GM12864 (cell line): ENCODE data around the gene LCN12.

Experiments used
- DNase-seq: peaks from one replicate; pipeline ENCODE4 v3.0.0-alpha.2; 2011; ENCODE audit warnings: low read depth
- H3K4me3 ChIP-seq: 2 replicates; pipeline ENCODE4 v1.5.1; 2011; ENCODE audit warnings: mild to moderate bottlenecking, low read depth, low read length, control low read depth
- TF ChIP-seq, protein P1 (sequence below): IDR thresholded peaks from 2 replicates; pipeline ENCODE4 v1.5.1; 2011; ENCODE audit warnings: low read depth, mild to moderate bottlenecking, moderate library complexity, low read length, control low read depth, inconsistent platforms; ENCODE audit errors: missing control alignments

The LCN12 gene

GRCh38 chr9:136936645-136937170 lies 15.4 kb upstream of the LCN12 start:
- TF ChIP-seq, protein P1, sequence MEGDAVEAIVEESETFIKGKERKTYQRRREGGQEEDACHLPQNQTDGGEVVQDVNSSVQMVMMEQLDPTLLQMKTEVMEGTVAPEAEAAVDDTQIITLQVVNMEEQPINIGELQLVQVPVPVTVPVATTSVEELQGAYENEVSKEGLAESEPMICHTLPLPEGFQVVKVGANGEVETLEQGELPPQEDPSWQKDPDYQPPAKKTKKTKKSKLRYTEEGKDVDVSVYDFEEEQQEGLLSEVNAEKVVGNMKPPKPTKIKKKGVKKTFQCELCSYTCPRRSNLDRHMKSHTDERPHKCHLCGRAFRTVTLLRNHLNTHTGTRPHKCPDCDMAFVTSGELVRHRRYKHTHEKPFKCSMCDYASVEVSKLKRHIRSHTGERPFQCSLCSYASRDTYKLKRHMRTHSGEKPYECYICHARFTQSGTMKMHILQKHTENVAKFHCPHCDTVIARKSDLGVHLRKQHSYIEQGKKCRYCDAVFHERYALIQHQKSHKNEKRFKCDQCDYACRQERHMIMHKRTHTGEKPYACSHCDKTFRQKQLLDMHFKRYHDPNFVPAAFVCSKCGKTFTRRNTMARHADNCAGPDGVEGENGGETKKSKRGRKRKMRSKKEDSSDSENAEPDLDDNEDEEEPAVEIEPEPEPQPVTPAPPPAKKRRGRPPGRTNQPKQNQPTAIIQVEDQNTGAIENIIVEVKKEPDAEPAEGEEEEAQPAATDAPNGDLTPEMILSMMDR, result no peak

DNA sequence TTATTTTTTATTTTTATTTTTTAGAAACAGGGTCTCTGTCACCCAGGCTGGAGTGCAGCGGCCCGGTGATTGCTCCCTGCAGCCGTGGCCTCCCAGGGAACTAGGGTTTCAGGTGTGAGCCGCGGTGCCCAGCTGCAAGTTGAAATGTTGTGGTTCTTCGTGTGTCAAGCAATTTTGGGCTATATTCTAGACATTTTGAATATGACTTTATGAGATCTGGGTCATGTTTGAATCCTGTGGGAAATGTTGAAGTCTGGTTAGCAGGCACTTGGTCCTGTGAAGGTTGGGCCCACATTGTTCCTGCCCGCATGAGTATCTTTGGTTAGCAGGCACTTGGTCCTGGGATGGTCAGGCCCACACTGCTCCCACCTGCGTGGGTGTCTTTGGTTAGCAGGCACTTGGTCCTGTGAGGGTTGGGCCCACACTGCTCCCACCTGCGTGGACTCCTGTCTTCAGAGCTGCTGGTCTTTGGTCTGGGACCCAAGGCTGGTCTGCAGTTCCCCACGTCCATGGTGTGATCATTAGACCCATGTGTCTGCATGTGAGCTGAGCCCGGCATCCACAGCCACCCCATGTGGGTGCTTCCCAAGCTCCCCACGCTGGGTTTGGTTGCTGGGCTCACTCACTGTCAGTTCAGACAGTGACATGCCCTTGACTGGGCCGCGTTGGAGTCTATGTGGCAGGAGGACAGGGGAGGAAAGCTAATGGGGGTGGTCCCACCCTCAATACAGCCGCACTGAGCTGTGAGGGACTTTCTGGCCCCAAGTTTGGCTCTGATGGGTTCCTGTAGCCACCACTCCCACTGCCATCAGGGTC lies 14.7 kb upstream of the LCN12 start:
- TF ChIP-seq, protein P1, result no peak
- H3K4me3 ChIP-seq, result no peak overlapping the region

More at GRCh38 chr9:136936645-136937170, 15.4 kb upstream of the LCN12 start:
- no peak for DNase-seq
- no peak overlapping the region for H3K4me3 ChIP-seq

GRCh38 chr9:136939431-136939995 lies 12.6 kb upstream of the LCN12 start:
- H3K4me3 ChIP-seq, result no peak overlapping the region
- DNase-seq, result no peak
- TF ChIP-seq, protein P1, result no peak

More for the DNA sequence above, 14.7 kb upstream of the LCN12 start:
- no peak for DNase-seq

DNA sequence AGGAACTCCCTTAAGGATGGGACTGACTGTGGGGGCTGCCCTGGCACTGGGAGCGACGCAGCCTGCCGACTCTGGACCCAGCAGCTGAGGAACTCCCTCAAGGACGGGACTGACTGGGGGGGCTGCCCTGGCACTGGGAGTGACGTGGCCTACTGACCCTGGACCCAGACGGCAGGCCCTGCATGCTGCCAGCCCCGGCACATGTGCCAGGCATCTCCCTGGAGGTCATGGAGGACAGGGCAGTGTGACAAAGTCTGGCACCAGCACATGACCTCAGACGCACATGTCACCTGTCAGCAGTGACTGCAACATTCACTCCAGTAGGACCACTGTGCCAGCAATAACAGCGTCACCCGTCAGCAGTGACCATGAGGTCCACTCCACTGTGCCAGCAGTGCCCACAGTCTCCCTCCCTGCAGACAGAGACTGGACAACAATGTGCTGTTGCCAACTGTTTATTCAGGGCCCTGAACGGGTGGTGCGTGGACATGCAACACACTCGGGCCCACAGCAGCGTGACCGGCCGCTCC lies 12.0 kb upstream of the LCN12 start:
- TF ChIP-seq, protein P1, result no peak
- H3K4me3 ChIP-seq, result no peak overlapping the region
- no peak for DNase-seq

DNA sequence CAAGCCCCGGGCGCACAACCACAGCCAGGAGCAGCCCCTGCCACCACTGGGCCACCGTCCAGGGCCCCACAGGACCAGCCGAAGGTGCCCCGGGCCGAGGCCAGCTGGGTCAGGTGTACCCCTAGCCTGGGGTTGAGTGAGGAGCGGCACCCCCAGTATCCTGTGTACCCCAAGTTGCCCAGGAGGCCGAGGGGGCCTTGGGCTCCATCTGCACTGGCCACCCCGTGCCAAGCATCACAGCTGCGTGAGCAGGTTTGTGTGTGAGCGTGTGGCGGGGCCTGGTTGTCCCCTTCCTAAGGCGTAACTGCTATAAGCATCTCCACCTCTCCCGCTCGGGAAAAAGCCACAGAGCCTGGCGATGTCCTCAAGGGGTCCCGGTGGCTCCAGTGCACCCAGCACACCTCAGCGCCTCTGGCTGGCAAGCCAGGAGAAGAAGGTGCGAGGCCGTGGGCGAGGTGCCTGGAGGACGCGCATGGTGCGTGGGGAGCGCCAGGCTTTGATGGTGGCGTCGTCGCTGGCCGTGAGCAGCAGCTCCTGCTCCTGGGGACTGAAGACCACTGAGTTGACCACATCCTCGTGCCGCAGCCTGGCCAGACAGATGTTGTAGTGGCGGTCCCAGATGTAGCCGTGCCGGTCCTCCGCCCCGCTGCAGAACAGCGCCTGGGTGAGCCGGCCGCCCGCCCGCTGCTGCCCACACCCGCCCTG lies 11.4 kb upstream of the LCN12 start:
- H3K4me3 ChIP-seq, result no peak overlapping the region
- TF ChIP-seq, protein P1, result no peak
- DNase-seq, result no peak

GRCh38 chr9:136941231-136942111 lies 10.6 kb upstream of the LCN12 start:
- H3K4me3 ChIP-seq, result no peak overlapping the region
- DNase-seq, result no peak
- TF ChIP-seq, protein P1, result no peak
